CD14-positive monocyte (primary cell): ENCODE results near the gene PTPRD. TPM values are rescaled to one million over a fixed set of nuclear protein-coding genes. Genes with fewer than 3 reads are reported as not detected.

Experiments used
- DNase-seq, 3 donors: peaks; one replicate each; pipeline ENCODE4 v3.0.0-alpha.2; 2011 to 2022
- H2AFZ ChIP-seq: 2 replicates; pipeline ENCODE4 v1.6.0; 2012; ENCODE audit warnings: mild to moderate bottlenecking, low read depth, low read length, inconsistent platforms; ENCODE audit not compliant: insufficient read depth, poor library complexity, severe bottlenecking
- H3K27ac ChIP-seq, 2 donors: 1 replicate in 1 of 2; 2 replicates in 1 of 2; pipeline ENCODE4 v1.5.1; 2012 to 2013; ENCODE audit warnings: low read length in 2 of 2, control low read depth in 1 of 2, inconsistent platforms in 1 of 2, low read depth in 1 of 2, mild to moderate bottlenecking in 1 of 2
- H3K27me3 ChIP-seq, 2 donors: one replicate each; pipeline versions ENCODE4 v1.6.0 to v1.6.1; 2011 to 2013; ENCODE audit warnings: low read length in 2 of 2; ENCODE audit not compliant: control insufficient read depth in 2 of 2, insufficient read depth in 2 of 2
- H3K36me3 ChIP-seq, 2 donors: replicated peaks in 1 of 2; 1 replicate in 1 of 2; 2 replicates in 1 of 2; pipeline versions ENCODE4 v1.5.1 to v1.6.1; 2012 to 2013; ENCODE audit warnings: low read length in 2 of 2, control low read depth in 1 of 2, inconsistent platforms in 1 of 2, mild to moderate bottlenecking in 1 of 2; ENCODE audit not compliant: insufficient read depth in 2 of 2, control insufficient read depth in 1 of 2
- H3K4me1 ChIP-seq, 2 donors: 1 replicate in 1 of 2; 2 replicates in 1 of 2; pipeline versions ENCODE4 v1.5.1 to v1.6.1; 2012 to 2013; ENCODE audit warnings: low read length in 2 of 2, control low read depth in 1 of 2, inconsistent platforms in 1 of 2, mild to moderate bottlenecking in 1 of 2, moderate library complexity in 1 of 2; ENCODE audit not compliant: insufficient read depth in 2 of 2, control insufficient read depth in 1 of 2
- H3K4me2 ChIP-seq: replicated peaks from 2 replicates; pipeline ENCODE3; 2012; ENCODE audit warnings: low read length, moderate library complexity, mild to moderate bottlenecking; ENCODE audit not compliant: poor library complexity, severe bottlenecking; ENCODE audit errors: extremely low read depth
- H3K4me3 ChIP-seq, 3 experiments: fragments of 200-600 bp in 1 of 3; sonication (generic) in 1 of 3; replicated peaks in 1 of 3; 1 replicate in 2 of 3; 2 replicates in 1 of 3; pipeline ENCODE4 v1.5.1; 2011 to 2013; ENCODE audit warnings: low read length in 3 of 3, mild to moderate bottlenecking in 3 of 3, control low read depth in 2 of 3, low read depth in 2 of 3, inconsistent platforms in 1 of 3, moderate library complexity in 1 of 3
- H3K79me2 ChIP-seq: 2 replicates; pipeline ENCODE4 v1.6.0; 2012; ENCODE audit warnings: mild to moderate bottlenecking, control low read depth, inconsistent platforms, low read length, moderate library complexity; ENCODE audit not compliant: insufficient read depth
- H3K9ac ChIP-seq: 2 replicates; pipeline ENCODE4 v1.6.0; 2017; ENCODE audit warnings: low read length, mild to moderate bottlenecking; ENCODE audit not compliant: insufficient read depth, poor library complexity, severe bottlenecking
- H3K9me3 ChIP-seq, 2 donors: replicated peaks in 1 of 2; 1 replicate in 1 of 2; 2 replicates in 1 of 2; pipeline versions ENCODE4 v1.5.1 to v1.6.1; 2012 to 2013; ENCODE audit warnings: low read length in 2 of 2, control low read depth in 1 of 2; ENCODE audit not compliant: control insufficient read depth in 1 of 2, insufficient read depth in 1 of 2
- H4K20me1 ChIP-seq: 2 replicates; pipeline ENCODE4 v1.6.0; 2012; ENCODE audit warnings: mild to moderate bottlenecking, low read length, control low read depth, moderate library complexity; ENCODE audit not compliant: insufficient read depth
- H3K27ac Mint-ChIP-seq, 7 donors: one replicate each; pipeline ENCODE4 v1.8.0; 2020; ENCODE audit warnings: mild to moderate bottlenecking in 7 of 7, mixed read lengths in 7 of 7, moderate library complexity in 6 of 7, inconsistent platforms in 2 of 7
- H3K27me3 Mint-ChIP-seq, 3 donors: one replicate each; pipeline ENCODE4 v1.8.0; 2021 to 2022; ENCODE audit warnings: low read depth in 3 of 3, mild to moderate bottlenecking in 3 of 3, mixed read lengths in 3 of 3, moderate library complexity in 3 of 3, inconsistent platforms in 1 of 3
- H3K36me3 Mint-ChIP-seq, 2 donors: one replicate each; pipeline ENCODE4 v1.8.0; 2020; ENCODE audit warnings: mixed read lengths in 2 of 2, inconsistent platforms in 1 of 2, mild to moderate bottlenecking in 1 of 2
- H3K4me1 Mint-ChIP-seq: one replicate; pipeline ENCODE4 v1.8.0; 2020; ENCODE audit warnings: mild to moderate bottlenecking, mixed read lengths
- H3K4me3 Mint-ChIP-seq, 2 donors: one replicate each; pipeline ENCODE4 v1.8.0; 2020; ENCODE audit warnings: mild to moderate bottlenecking in 2 of 2, mixed read lengths in 2 of 2, moderate library complexity in 1 of 2
- H3K9me3 Mint-ChIP-seq, 7 donors: one replicate each; pipeline ENCODE4 v1.8.0; 2020 to 2022; ENCODE audit warnings: mixed read lengths in 7 of 7, mild to moderate bottlenecking in 6 of 7, moderate library complexity in 6 of 7, inconsistent platforms in 2 of 7
- CTCF ChIP-seq: fragments of 200-600 bp; IDR thresholded peaks from one replicate; pipeline ENCODE4 v1.8.0; 2022; ENCODE audit warnings: antibody characterized with exemption, mild to moderate bottlenecking
- WGBS: methylation state at CpG from one replicate; pipeline ENCODE4 v1.1.5; 2013; ENCODE audit warnings: missing lambda C conversion rate; ENCODE audit not compliant: insufficient coverage; 5-methylcytosine and 5-hydroxymethylcytosine counted together
- intact Hi-C, 2 donors: fragments of 100-400 bp; cut with micrococcal nuclease; formaldehyde crosslinking; loops; one replicate each; pipeline versions ENCODE4 v1.15.0 to v1.15.1; 2023
- polyA plus RNA-seq, 3 donors: library from polyadenylated mRNA; depleted of rRNA in 1 of 3; unstranded in 2 of 3; stranded (reverse) in 1 of 3; fragments of 300-500 nt in 2 of 3; fragments of >200 nt in 1 of 3; fragmentation: Illumina TruSeq in 2 of 3; gene quantifications; 1 replicate in 2 of 3; 2 replicates in 1 of 3; pipeline ENCODE4 v1.2.3, GENCODE V29; 2012 to 2021

The PTPRD gene
- polyA plus RNA-seq, 3 donors, result not detected

- H3K36me3 ChIP-seq, result no peaks in the 10 kb centered on the region
- no peaks in the 10 kb centered on the region for H3K4me1 Mint-ChIP-seq
- DNase-seq, result no peak
Observed at GRCh38 chr9:8832386-8832785, 1780.4 kb downstream of the PTPRD start.

GRCh38 chr9:8831568-8831967 lies 1781.2 kb downstream of the PTPRD start:
- Mint-ChIP-seq H3K4me3 (no peak overlapping the region), H3K9me3 (peaks cover 0 to 2% (median 0%) of the 10 kb centered on the region in 7 donors), H3K27me3 (no peaks in the 10 kb centered on the region), H3K36me3 (no peaks in the 10 kb centered on the region), H3K4me1 (no peaks in the 10 kb centered on the region), H3K27ac (no peak overlapping the region)
- Histone ChIP-seq H3K4me1 (no peaks in the 10 kb centered on the region), H3K27me3 (no peaks in the 10 kb centered on the region), H3K36me3 (no peaks in the 10 kb centered on the region), H3K4me2 (no peak overlapping the region), H3K27ac (no peak overlapping the region), H4K20me1 (no peaks in the 10 kb centered on the region), H3K79me2 (no peaks in the 10 kb centered on the region), H2AFZ (no peak overlapping the region), H3K9me3 (no peaks in the 10 kb centered on the region), H3K9ac (no peak overlapping the region), H3K4me3 (no peak overlapping the region)
- no peak for DNase-seq
- intact Hi-C loops, result no loop called here
- WGBS, result no CpG with 5 or more reads among the region's 2 CpGs
- TF ChIP-seq CTCF, result no peak

More at GRCh38 chr9:8832386-8832785, 1780.4 kb downstream of the PTPRD start:
- Histone ChIP-seq H3K4me2 (no peak overlapping the region), H3K27ac (no peak overlapping the region), H3K4me3 (no peak overlapping the region), H4K20me1 (no peaks in the 10 kb centered on the region), H3K9ac (no peak overlapping the region), H2AFZ (no peak overlapping the region), H3K4me1 (no peaks in the 10 kb centered on the region), H3K79me2 (no peaks in the 10 kb centered on the region), H3K9me3 (no peaks in the 10 kb centered on the region), H3K27me3 (no peaks in the 10 kb centered on the region)
- Mint-ChIP-seq H3K4me3 (no peak overlapping the region), H3K27me3 (peaks cover 0 to 1% (median 0%) of the 10 kb centered on the region in 3 donors), H3K9me3 (peaks cover 0 to 4% (median 3%) of the 10 kb centered on the region in 7 donors), H3K36me3 (no peaks in the 10 kb centered on the region), H3K27ac (no peak overlapping the region)
- intact Hi-C loops, result no loop called here
- no CpG with 5 or more reads among the region's 1 CpG for WGBS
- no peak for TF ChIP-seq CTCF
